Heart left ventricle (tissue), 16 donors: Measurements from ENCODE around the gene IFT57. TPM values are rescaled to one million over a fixed set of nuclear protein-coding genes. Genes with fewer than 3 reads are reported as not detected.

Experiments
- ATAC-seq, 4 donors: fragments of 200-7000 bp; cut with Tn5 transposase; one replicate each; pipeline ENCODE4 v1.9.1; 2020 to 2022; ENCODE audit warnings: moderate library complexity in 4 of 4, mild to moderate bottlenecking in 3 of 4, moderate number of reproducible peaks in 1 of 4
- DNase-seq, 5 donors: peaks; one replicate each; pipeline ENCODE4 v3.0.0-alpha.2; 2020
- H3K27ac ChIP-seq, 12 donors: fragments of 200-600 bp; sonication (generic) in 4 of 12; one replicate each; pipeline versions ENCODE4 v1.5.0 to v1.8.0; 2016 to 2022; ENCODE audit warnings: mild to moderate bottlenecking in 2 of 12
- H3K27me3 ChIP-seq, 9 donors: fragments of 200-600 bp; sonication (generic) in 2 of 9; one replicate each; pipeline versions ENCODE4 v1.5.1 to v1.8.0; 2016 to 2022; ENCODE audit warnings: mild to moderate bottlenecking in 3 of 9
- H3K36me3 ChIP-seq, 9 donors: fragments of 200-600 bp; sonication (generic) in 2 of 9; one replicate each; pipeline versions ENCODE4 v1.5.0 to v1.8.0; 2018 to 2022; ENCODE audit warnings: mild to moderate bottlenecking in 2 of 9
- H3K4me1 ChIP-seq, 12 donors: fragments of 200-600 bp; sonication (generic) in 4 of 12; one replicate each; pipeline versions ENCODE4 v1.5.0 to v1.8.0; 2016 to 2022; ENCODE audit warnings: mild to moderate bottlenecking in 3 of 12
- H3K4me3 ChIP-seq, 12 donors: fragments of 200-600 bp; sonication (generic) in 4 of 12; one replicate each; pipeline versions ENCODE4 v1.5.0 to v1.8.0; 2017 to 2022; ENCODE audit warnings: mild to moderate bottlenecking in 9 of 12, moderate library complexity in 4 of 12
- H3K9me3 ChIP-seq, 12 donors: fragments of 200-600 bp; sonication (generic) in 4 of 12; one replicate each; pipeline versions ENCODE4 v1.5.0 to v1.8.0; 2016 to 2022; ENCODE audit warnings: mild to moderate bottlenecking in 1 of 12
- CTCF ChIP-seq, 12 donors: fragments of 200-600 bp; sonication (generic) in 4 of 12; IDR thresholded peaks; one replicate each; pipeline versions ENCODE4 v1.5.0 to v1.8.0; 2018 to 2022; ENCODE audit warnings: antibody characterized with exemption in 12 of 12, mild to moderate bottlenecking in 5 of 12
- POLR2A ChIP-seq, 2 donors: fragments of 450-650 bp; IDR thresholded peaks; one replicate each; pipeline ENCODE4 v1.6.1; 2017; ENCODE audit warnings: antibody characterized with exemption in 2 of 2, mild to moderate bottlenecking in 2 of 2, moderate library complexity in 2 of 2
- WGBS, 4 donors: extraction: QIAGEN DNeasy Blood & Tissue Kit in 2 of 4; methylation state at CpG; one replicate each; pipeline versions ENCODE4 v1.1.5 to v1.1.7; 2013 to 2018; 5-methylcytosine and 5-hydroxymethylcytosine counted together
- intact Hi-C, 10 donors: fragments of 100-400 bp; cut with DNase I; formaldehyde crosslinking; loops; one replicate each; pipeline versions ENCODE4 v1.11.1 to v1.14.2; 2022
- polyA plus RNA-seq, 2 donors: library from polyadenylated mRNA; stranded (reverse); fragments of 200-250 nt; gene quantifications; one replicate each; pipeline ENCODE4 v1.2.3, GENCODE V29; 2013
- total RNA-seq, 9 donors: library from RNA; depleted of rRNA in 2 of 9; stranded (reverse); fragments of >200 nt in 2 of 9; fragmentation: NEBNext Ultra II Directional in 3 of 9; extraction: Animal tissue kit (Norgen Biotek cat#: 25700) in 3 of 9; gene quantifications; one replicate each; pipeline versions ENCODE4 v1.1.0 to v1.2.4, GENCODE V29; 2016 to 2023
- donor health status: ischemic (EF 13 %, LVEDD 7.1; RV severe dilation, severe dysfunction).
- donor health status: healthy with polysubstance abuse.
- donor health status: DM: no; HTN: yes; CAD: no.
- donor health status: DM: no; HTN: no; CAD: no.
- donor health status: ischemic (EF 25% LVEDD 6.9; RV normal size, moderate dysfunction).
- donor health status: ischemic (EF 25% LVEDD 5.7; RV mildly dilated, moderate dysfunction).
- donor health status: healthy.
- donor health status: DM: yes; HTN: yes; CAD: no.
- donor health status: ischemic (EF 35%, LVEDD 5.7; RV mildly dilated, moderate dysfunction).
- donor health status: nonischemic (EF 11% LVEDD 7.7; RV severe dilation, severe dysfunction).
- donor health status: DM: yes; HTN: yes; CAD: no.
- donor health status: PGD.
- donor health status: ischemic (EF 29% LVEDD 5.4; RV normal size, mild dysfunction).
- donor health status: nonischemic (EF 23%, LVEDD 6.1; RV moderate dilation, normal function).

Gene IFT57
- total and polyA plus RNA-seq, 11 donors = 4.3 to 36.4 (median 22.9) TPM

GRCh38 chr3:108171106-108171505 is 51.1 kb downstream of the IFT57 start:
- Histone ChIP-seq H3K4me3 (no peak overlapping the region), H3K4me1 (peaks cover 0 to 10% (median 0%) of the 10 kb centered on the region in 12 donors), H3K36me3 (peaks cover 0 to 13% (median 5%) of the 10 kb centered on the region in 9 donors), H3K9me3 (no peaks in the 10 kb centered on the region), H3K27me3 (no peaks in the 10 kb centered on the region), H3K27ac (no peak overlapping the region)
- ATAC-seq (no peak), DNase-seq (no peak)
- TF ChIP-seq POLR2A (IDR thresholded peaks at IDR 0.05) (no peak), CTCF (IDR thresholded peaks at IDR 0.05) (no peak)
- WGBS, 4 donors = 91 to 100% (median 93%) methylated on average over 2 of the region's 2 CpGs
- intact Hi-C loops = no loop called here

- no peak for DNase-seq
- peaks cover 0 to 66% (median 31%) of the 10 kb centered on the region in 9 donors for H3K36me3 ChIP-seq
- H3K27ac ChIP-seq = no peak overlapping the region
- no peaks in the 10 kb centered on the region for H3K27me3 ChIP-seq
- H3K4me1 ChIP-seq = peaks cover 0 to 4% (median 0%) of the 10 kb centered on the region in 12 donors
- intact Hi-C loops = no loop called here
- H3K4me3 ChIP-seq = no peak overlapping the region
- no peaks in the 10 kb centered on the region for H3K9me3 ChIP-seq
- ATAC-seq = no peak
- TF ChIP-seq POLR2A (IDR thresholded peaks at IDR 0.05) (no peak), CTCF (IDR thresholded peaks at IDR 0.05) (no peak)
Measured at GRCh38 chr3:108164391-108164790, 57.8 kb downstream of the IFT57 start.

- H3K36me3 ChIP-seq = peaks cover 0 to 42% (median 12%) of the 10 kb centered on the region in 9 donors
- no peaks in the 10 kb centered on the region for H3K27me3 ChIP-seq
- DNase-seq (no peak), ATAC-seq (no peak)
- no peak for TF ChIP-seq POLR2A (IDR thresholded peaks at IDR 0.05)
- TF ChIP-seq CTCF (IDR thresholded peaks at IDR 0.05) = no peak
- H3K9me3 ChIP-seq = no peaks in the 10 kb centered on the region
- H3K27ac ChIP-seq = no peak overlapping the region
- intact Hi-C loops = no loop called here
- no peak overlapping the region for H3K4me3 ChIP-seq
- WGBS, 4 donors = 60 to 72% (median 65%) methylated on average over 1 of the region's 1 CpG
- H3K4me1 ChIP-seq = peaks cover 0 to 18% (median 0%) of the 10 kb centered on the region in 12 donors
Measured at GRCh38 chr3:108159865-108160264, 62.4 kb downstream of the IFT57 start.

DNA sequence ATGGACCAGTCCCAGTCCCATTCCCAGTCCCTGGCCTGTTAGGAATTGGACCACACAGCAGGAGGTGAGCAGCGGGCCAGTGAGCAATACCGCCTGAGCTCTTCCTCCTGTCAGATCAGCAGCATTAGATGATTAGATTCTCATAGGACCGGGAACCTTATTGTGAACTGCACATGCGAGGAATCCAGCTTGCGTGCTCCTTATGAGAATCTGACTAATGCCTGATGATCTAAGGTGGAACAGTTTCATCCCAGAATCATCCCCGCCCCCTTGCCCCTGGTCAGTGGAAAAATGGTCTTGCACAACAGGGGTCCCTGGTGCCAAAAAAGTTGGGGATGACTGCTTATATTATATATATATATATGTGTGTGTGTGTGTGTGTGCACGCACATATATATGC is 63.1 kb downstream of the IFT57 start:
- H3K9me3 ChIP-seq = no peaks in the 10 kb centered on the region
- no peaks in the 10 kb centered on the region for H3K27me3 ChIP-seq
- H3K4me1 ChIP-seq = peaks cover 0 to 18% (median 0%) of the 10 kb centered on the region in 12 donors
- H3K36me3 ChIP-seq = peaks cover 0 to 35% (median 12%) of the 10 kb centered on the region in 9 donors
- WGBS, 4 donors = 90 to 96% (median 94%) methylated on average over 7 of the region's 7 CpGs
- H3K27ac ChIP-seq = no peak overlapping the region
- no peak overlapping the region for H3K4me3 ChIP-seq
- DNase-seq = no peak
- no peak for TF ChIP-seq CTCF (IDR thresholded peaks at IDR 0.05)
- no peak for TF ChIP-seq POLR2A (IDR thresholded peaks at IDR 0.05)
- intact Hi-C loops = no loop called here
- ATAC-seq = no peak
